ENCODE data around the gene LRRC36. TPM values are rescaled to one million over a fixed set of nuclear protein-coding genes. Genes with fewer than 3 reads are reported as not detected.

Gene LRRC36
- total and polyA plus RNA-seq, 4 donors = 2.1 to 103 (median 16.6) TPM

DNA sequence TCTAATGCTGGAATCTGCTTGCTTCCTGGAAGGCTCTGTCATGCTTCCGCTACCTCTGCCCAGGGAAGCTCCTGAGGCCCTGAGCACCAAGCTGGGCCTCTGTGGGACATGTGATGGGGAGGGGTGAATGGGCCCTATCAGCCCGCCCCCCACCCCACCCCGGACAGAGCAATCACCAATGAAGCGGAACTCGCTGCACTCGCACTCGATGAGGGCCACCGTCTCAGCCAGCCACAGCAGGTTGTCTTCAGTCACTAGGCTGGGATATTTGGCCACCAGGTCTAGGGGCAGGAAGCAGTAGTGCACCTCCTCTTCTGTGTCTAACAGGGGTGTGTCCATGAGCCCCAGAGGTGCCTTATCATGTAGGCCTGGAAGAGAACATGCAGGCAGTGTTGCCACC lies 23.6 kb upstream of the LRRC36 start:
- no peak for ATAC-seq (ENCODE audit: insufficient read depth, low FRiP score)
- no peak for TF ChIP-seq CTCF (IDR thresholded peaks at IDR 0.05; ENCODE audit: control extremely low read depth, extremely low read depth)
- 91 to 92% methylated on average over 8 of the region's 8 CpGs for WGBS, 2 donors

DNA sequence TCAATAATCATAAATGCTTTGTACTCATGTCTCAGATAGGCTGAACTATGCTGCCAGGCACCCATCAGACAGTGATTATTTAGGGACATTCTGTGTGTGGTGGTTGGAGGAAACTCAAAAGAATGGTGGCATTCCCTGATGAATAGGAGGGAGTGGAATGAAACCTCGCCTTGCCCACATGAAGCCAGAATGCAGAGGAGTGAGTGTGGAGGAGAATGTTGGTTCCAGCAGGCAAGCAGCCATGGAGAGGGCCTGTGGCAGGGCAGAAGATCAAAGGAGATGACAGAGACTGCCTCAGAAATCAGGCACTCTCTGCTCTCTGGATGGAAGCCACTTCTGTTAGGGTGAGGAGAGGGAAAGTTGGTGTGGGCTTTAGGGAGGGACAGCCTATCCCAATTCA lies 22.6 kb upstream of the LRRC36 start:
- Histone ChIP-seq H3K4me1 (ENCODE audit: control insufficient read depth in 5 of 5, insufficient read depth in 5 of 5, low read length in 5 of 5) (peaks cover 0 to 8% (median 0%) of the 10 kb centered on the region in 5 donors), H3K9ac (ENCODE audit: insufficient read depth in 1 of 2, low read length in 2 of 2) (no peak overlapping the region), H3K9me3 (ENCODE audit: control insufficient read depth in 4 of 4, insufficient read depth in 3 of 4, low read length in 3 of 4) (no peaks in the 10 kb centered on the region), H3K4me3 (no peak overlapping the region), H3K27ac (ENCODE audit: low read depth in 1 of 2, low read length in 1 of 2) (no peak overlapping the region), H3K36me3 (ENCODE audit: control insufficient read depth in 4 of 4, insufficient read depth in 4 of 4, low read length in 4 of 4) (no peaks in the 10 kb centered on the region), H3K27me3 (ENCODE audit: control insufficient read depth in 3 of 3, insufficient read depth in 3 of 3, low read length in 2 of 3) (no peaks in the 10 kb centered on the region)
- no peak for DNase-seq
- WGBS, 2 donors = 96% methylated on average over 1 of the region's 1 CpG
- TF ChIP-seq CTCF (IDR thresholded peaks at IDR 0.05; ENCODE audit: control extremely low read depth, extremely low read depth) = no peak
- no peak for ATAC-seq (ENCODE audit: insufficient read depth, low FRiP score)

More for the DNA sequence above, 23.6 kb upstream of the LRRC36 start:
- Histone ChIP-seq H3K9ac (ENCODE audit: insufficient read depth in 1 of 2, low read length in 2 of 2) (no peak overlapping the region), H3K27me3 (ENCODE audit: control insufficient read depth in 3 of 3, insufficient read depth in 3 of 3, low read length in 2 of 3) (no peaks in the 10 kb centered on the region), H3K36me3 (ENCODE audit: control insufficient read depth in 4 of 4, insufficient read depth in 4 of 4, low read length in 4 of 4) (no peaks in the 10 kb centered on the region), H3K4me3 (no peak overlapping the region), H3K9me3 (ENCODE audit: control insufficient read depth in 4 of 4, insufficient read depth in 3 of 4, low read length in 3 of 4) (no peaks in the 10 kb centered on the region), H3K27ac (ENCODE audit: low read depth in 1 of 2, low read length in 1 of 2) (no peak overlapping the region), H3K4me1 (ENCODE audit: control insufficient read depth in 5 of 5, insufficient read depth in 5 of 5, low read length in 5 of 5) (peaks cover 0 to 8% (median 0%) of the 10 kb centered on the region in 5 donors)
- no peak for DNase-seq

DNA sequence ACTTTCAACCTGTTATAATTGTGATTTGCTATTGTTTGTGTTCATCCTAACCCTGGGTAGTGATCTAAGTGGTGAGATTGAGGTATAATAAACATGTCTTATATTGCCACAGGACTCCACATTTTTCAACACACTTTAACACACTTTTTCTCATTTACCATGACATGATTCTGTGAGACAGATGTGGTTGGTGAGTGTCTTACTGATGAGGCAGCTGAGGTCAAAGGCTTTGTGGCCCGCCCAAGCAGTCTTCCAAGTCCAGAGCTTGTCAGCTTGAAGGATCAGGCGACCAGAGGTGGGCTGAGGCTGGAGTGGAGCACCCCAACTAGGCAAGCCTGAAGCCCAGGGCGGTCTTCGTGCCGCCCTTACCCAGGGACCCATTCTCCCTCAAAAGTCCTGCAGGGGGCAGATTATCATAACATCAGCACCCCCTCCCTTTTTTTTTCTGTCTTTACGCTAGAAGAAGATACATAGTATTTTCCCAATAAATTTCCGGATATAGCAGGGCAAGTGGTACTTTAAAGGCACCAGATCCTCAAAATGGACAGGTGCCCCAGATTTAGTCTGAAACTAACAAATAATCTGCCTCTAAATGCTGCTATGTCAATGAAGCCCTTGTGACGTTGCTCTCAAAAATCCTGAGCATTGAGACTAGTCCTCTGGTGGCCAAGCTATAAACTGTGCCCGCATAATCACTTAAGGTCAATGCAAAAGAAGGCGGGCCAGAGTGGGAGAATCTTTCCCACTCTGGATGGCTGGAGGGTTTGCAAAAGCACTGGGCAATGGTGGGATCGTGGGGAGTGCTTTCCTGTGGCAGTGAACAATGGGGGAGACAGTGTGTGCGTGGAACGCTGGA lies 21.2 kb upstream of the LRRC36 start:
- Histone ChIP-seq H3K9me3 (ENCODE audit: control insufficient read depth in 4 of 4, insufficient read depth in 3 of 4, low read length in 3 of 4) (no peaks in the 10 kb centered on the region), H3K36me3 (ENCODE audit: control insufficient read depth in 4 of 4, insufficient read depth in 4 of 4, low read length in 4 of 4) (no peaks in the 10 kb centered on the region), H3K27me3 (ENCODE audit: control insufficient read depth in 3 of 3, insufficient read depth in 3 of 3, low read length in 2 of 3) (no peaks in the 10 kb centered on the region), H3K9ac (ENCODE audit: insufficient read depth in 1 of 2, low read length in 2 of 2) (no peak overlapping the region), H3K4me1 (ENCODE audit: control insufficient read depth in 5 of 5, insufficient read depth in 5 of 5, low read length in 5 of 5) (peaks cover 0 to 8% (median 0%) of the 10 kb centered on the region in 5 donors), H3K4me3 (no peak overlapping the region), H3K27ac (ENCODE audit: low read depth in 1 of 2, low read length in 1 of 2) (no peak overlapping the region)
- DNase-seq = no peak
- no peak for ATAC-seq (ENCODE audit: insufficient read depth, low FRiP score)
- 92% methylated on average over 13 of the region's 13 CpGs for WGBS, 2 donors
- TF ChIP-seq CTCF (IDR thresholded peaks at IDR 0.05; ENCODE audit: control extremely low read depth, extremely low read depth) = no peak
